SK-N-MC (cell line): ENCODE data around the gene SHISAL1.

Source experiments
- DNase-seq: peaks from one replicate; pipeline ENCODE4 v3.0.0-alpha.2; 2011; ENCODE audit warnings: low read depth, low spot score
- H3K27ac ChIP-seq: fragments of 200-600 bp; sonication (generic); 2 replicates; pipeline ENCODE4 v1.5.1; 2016; ENCODE audit warnings: mixed run types
- H3K36me3 ChIP-seq: fragments of 200-600 bp; sonication (generic); 2 replicates; pipeline ENCODE4 v1.6.1; 2017; ENCODE audit warnings: antibody characterized with exemption, low read length, mixed read lengths; ENCODE audit not compliant: insufficient read depth
- H3K4me3 ChIP-seq: fragments of 200-600 bp; sonication (generic); 2 replicates; pipeline ENCODE4 v1.5.1; 2016
- H3K9ac ChIP-seq: fragments of 200-600 bp; sonication (generic); 2 replicates; pipeline ENCODE4 v1.8.0; 2017; ENCODE audit warnings: mixed run types, mixed read lengths; ENCODE audit not compliant: insufficient read length
- H3K9me3 ChIP-seq: fragments of 200-600 bp; sonication (generic); 2 replicates; pipeline ENCODE4 v1.6.1; 2017; ENCODE audit warnings: low read depth, mild to moderate bottlenecking, antibody characterized with exemption, low read length, moderate library complexity, mixed read lengths
- EZH2 ChIP-seq: fragments of 200-600 bp; sonication (generic); IDR thresholded peaks from one replicate; pipeline ENCODE4 v1.6.1; 2017; ENCODE audit warnings: antibody characterized with exemption
- FOXP2 ChIP-seq: optimal IDR thresholded peaks from 2 replicates; pipeline ENCODE3; 2011; ENCODE audit warnings: mild to moderate bottlenecking, moderate library complexity; ENCODE audit not compliant: insufficient read depth; ENCODE audit errors: extremely low read length, control extremely low read depth
- POLR2AphosphoS5 ChIP-seq: IDR thresholded peaks from 2 replicates; pipeline ENCODE4 v1.6.1; 2012; ENCODE audit warnings: mild to moderate bottlenecking, low read depth, low read length, borderline replicate concordance

Gene SHISAL1

DNA sequence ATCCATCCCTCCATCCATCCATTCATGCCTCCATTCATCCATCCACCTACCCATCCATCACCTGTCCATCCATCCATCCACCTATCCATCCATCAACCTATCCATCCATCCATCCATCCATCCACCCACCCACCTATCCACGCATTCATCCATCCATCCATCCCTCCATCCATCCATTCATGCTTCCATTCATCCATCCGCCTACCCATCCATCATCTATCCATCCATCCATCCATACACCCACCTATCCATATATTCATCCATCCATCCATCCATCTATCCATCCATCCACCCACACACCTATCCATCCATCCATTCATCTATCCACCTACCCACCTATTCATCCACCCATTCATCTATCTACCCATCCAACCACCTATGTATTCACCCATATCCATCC, 118.2 kb downstream of the SHISAL1 start:
- TF ChIP-seq EZH2 (no peak), FOXP2 (no peak), POLR2AphosphoS5 (no peak)
- Histone ChIP-seq H3K4me3 (no peak overlapping the region), H3K27ac (no peak overlapping the region), H3K36me3 (no peaks in the 10 kb centered on the region), H3K9me3 (no peaks in the 10 kb centered on the region), H3K9ac (no peak overlapping the region)
- no peak for DNase-seq
